GM18502 (cell line): ENCODE data around the gene MARCHF5.

Source experiments
- ATAC-seq: cut with Tn5 transposase; IDR thresholded peaks from one replicate; pipeline ENCODE4 v1.9.1; 2021; ENCODE audit warnings: mild to moderate bottlenecking; ENCODE audit not compliant: unreplicated experiment, poor library complexity

MARCHF5 gene

GRCh38 chr10:92290837-92291615 lies at the start of gene MARCHF5, which contains the start of gene CPEB3:
MARCHF5 (plus strand) TSS chr10:92291167; CDS start chr10:92291495, 328 bp downstream.
CPEB3 (minus strand) TSS chr10:92291078; CDS start chr10:92240350, 50,728 bp downstream.
- peak; percentile 98 for ATAC-seq

- ATAC-seq: no peak
Observed at GRCh38 chr10:92241501-92241900, 49.5 kb upstream of the MARCHF5 start.

- ATAC-seq: no peak
Observed at GRCh38 chr10:92242380-92242779, 48.6 kb upstream of the MARCHF5 start.

- no peak for ATAC-seq
Observed at GRCh38 chr10:92242910-92243671, 47.9 kb upstream of the MARCHF5 start.

- ATAC-seq: peak; percentile 51
Observed at GRCh38 chr10:92244796-92245195, 46.2 kb upstream of the MARCHF5 start.

GRCh38 chr10:92248566-92248965 lies 42.4 kb upstream of the MARCHF5 start:
- ATAC-seq: no peak

GRCh38 chr10:92263396-92263795 lies 27.6 kb upstream of the MARCHF5 start:
- ATAC-seq: no peak

- ATAC-seq: no peak
Observed at GRCh38 chr10:92264249-92264648, 26.7 kb upstream of the MARCHF5 start.

GRCh38 chr10:92265687-92266258 lies 25.2 kb upstream of the MARCHF5 start:
- no peak for ATAC-seq

- no peak for ATAC-seq
Observed at GRCh38 chr10:92267343-92267742, 23.6 kb upstream of the MARCHF5 start.

GRCh38 chr10:92268748-92269147 lies 22.2 kb upstream of the MARCHF5 start:
- no peak for ATAC-seq

- ATAC-seq: no peak
Observed at GRCh38 chr10:92274071-92274470, 16.9 kb upstream of the MARCHF5 start.

GRCh38 chr10:92278996-92279696 lies 11.8 kb upstream of the MARCHF5 start:
- ATAC-seq: no peak

GRCh38 chr10:92284112-92284704 lies 6.8 kb upstream of the MARCHF5 start:
- no peak for ATAC-seq

- ATAC-seq: peak; percentile 10
Observed at GRCh38 chr10:92290076-92290836, 711 bp upstream of the MARCHF5 start.

GRCh38 chr10:92291616-92291865 lies 574 bp downstream of the MARCHF5 start:
- no peak for ATAC-seq

GRCh38 chr10:92291921-92292845 lies 1.2 kb downstream of the MARCHF5 start:
- ATAC-seq: no peak

GRCh38 chr10:92298487-92298886 lies 7.5 kb downstream of the MARCHF5 start:
- no peak for ATAC-seq

- ATAC-seq: no peak
Observed at GRCh38 chr10:92303096-92303495, 12.1 kb downstream of the MARCHF5 start.
